Activated naive CD4-positive, alpha-beta T cell treated with anti-CD3 and anti-CD28 coated beads, Interleukin-2, amount 50 U/mL, for 24 hours (primary cell): ENCODE measurements around the gene NDC1.

Experiments
- H3K27ac Mint-ChIP-seq: one replicate; pipeline ENCODE4 v1.8.0; 2021; ENCODE audit warnings: mild to moderate bottlenecking, mixed read lengths
- H3K27me3 Mint-ChIP-seq: one replicate; pipeline ENCODE4 v1.8.0; 2021; ENCODE audit warnings: mixed read lengths
- H3K36me3 Mint-ChIP-seq: one replicate; pipeline ENCODE4 v1.8.0; 2021; ENCODE audit warnings: mixed read lengths
- H3K4me1 Mint-ChIP-seq: one replicate; pipeline ENCODE4 v1.8.0; 2021; ENCODE audit warnings: mixed read lengths
- H3K4me3 Mint-ChIP-seq: one replicate; pipeline ENCODE4 v1.8.0; 2021; ENCODE audit warnings: mild to moderate bottlenecking, mixed read lengths
- H3K9me3 Mint-ChIP-seq: one replicate; pipeline ENCODE4 v1.8.0; 2021; ENCODE audit warnings: mixed read lengths

NDC1 gene

GRCh38 chr1:53721088-53721487, 117.0 kb downstream of the NDC1 start:
- no peaks in the 10 kb centered on the region for H3K4me1 Mint-ChIP-seq
- no peaks in the 10 kb centered on the region for H3K27me3 Mint-ChIP-seq
- H3K27ac Mint-ChIP-seq, result no peak overlapping the region
- no peaks in the 10 kb centered on the region for H3K36me3 Mint-ChIP-seq
- H3K4me3 Mint-ChIP-seq, result no peak overlapping the region
- H3K9me3 Mint-ChIP-seq, result no peaks in the 10 kb centered on the region

GRCh38 chr1:53719469-53719868, 118.6 kb downstream of the NDC1 start:
- H3K27ac Mint-ChIP-seq, result no peak overlapping the region

GRCh38 chr1:53718443-53718842, 119.7 kb downstream of the NDC1 start:
- Mint-ChIP-seq H3K4me3 (no peak overlapping the region), H3K27me3 (no peaks in the 10 kb centered on the region), H3K36me3 (no peaks in the 10 kb centered on the region), H3K4me1 (no peaks in the 10 kb centered on the region), H3K27ac (no peak overlapping the region), H3K9me3 (no peaks in the 10 kb centered on the region)

More at GRCh38 chr1:53719469-53719868, 118.6 kb downstream of the NDC1 start:
- Mint-ChIP-seq H3K27me3 (no peaks in the 10 kb centered on the region), H3K36me3 (no peaks in the 10 kb centered on the region), H3K4me3 (no peak overlapping the region), H3K4me1 (no peaks in the 10 kb centered on the region), H3K9me3 (no peaks in the 10 kb centered on the region)

- no peaks in the 10 kb centered on the region for H3K4me1 Mint-ChIP-seq
- no peaks in the 10 kb centered on the region for H3K36me3 Mint-ChIP-seq
- H3K27ac Mint-ChIP-seq, result no peak overlapping the region
- H3K4me3 Mint-ChIP-seq, result no peak overlapping the region
- peaks cover 4% of the 10 kb centered on the region for H3K27me3 Mint-ChIP-seq
- H3K9me3 Mint-ChIP-seq, result no peaks in the 10 kb centered on the region
These were observed 120.9 kb downstream of the NDC1 start for GRCh38 chr1:53717025-53717804.

- Mint-ChIP-seq H3K36me3 (no peaks in the 10 kb centered on the region), H3K27ac (no peak overlapping the region), H3K27me3 (peaks cover 4% of the 10 kb centered on the region), H3K4me3 (no peak overlapping the region), H3K4me1 (no peaks in the 10 kb centered on the region), H3K9me3 (no peaks in the 10 kb centered on the region)
These were observed 121.9 kb downstream of the NDC1 start for GRCh38 chr1:53716150-53716549.

- Mint-ChIP-seq H3K4me3 (no peak overlapping the region), H3K9me3 (no peaks in the 10 kb centered on the region), H3K4me1 (no peaks in the 10 kb centered on the region), H3K27me3 (peaks cover 4% of the 10 kb centered on the region), H3K27ac (no peak overlapping the region), H3K36me3 (no peaks in the 10 kb centered on the region)
These were observed 122.6 kb downstream of the NDC1 start for GRCh38 chr1:53715478-53715877.
